Measurements from ENCODE around the gene MLLT3. TPM values are rescaled to one million over a fixed set of nuclear protein-coding genes. Genes with fewer than 3 reads are reported as not detected.

Gene MLLT3
- total and polyA plus RNA-seq, 2 experiments from 2014 or later: 7.1 to 11.9 TPM

- no peaks in the 10 kb centered on the region for H3K9me3 ChIP-seq (ENCODE audit: low read depth)
- no peak overlapping the region for H3K27ac ChIP-seq
- H3K4me3 ChIP-seq: no peak overlapping the region
- H3K27me3 ChIP-seq (replicated peaks; ENCODE audit: insufficient read depth): no peaks in the 10 kb centered on the region
- H4K20me1 ChIP-seq (ENCODE audit: insufficient read depth): no peaks in the 10 kb centered on the region
- H2AFZ ChIP-seq: no peak overlapping the region
- peaks cover 16% of the 10 kb centered on the region for H3K4me1 ChIP-seq (ENCODE audit: insufficient read depth)
- H3F3A ChIP-seq (ENCODE audit: insufficient read depth): peaks cover 14% of the 10 kb centered on the region; the same call in 1 of the 2 replicates
- no peaks in the 10 kb centered on the region for H3K79me2 ChIP-seq (ENCODE audit: insufficient read depth)
- H3K4me2 ChIP-seq (ENCODE audit: unreplicated experiment): no peak overlapping the region
- no peak for TF ChIP-seq EZH2phosphoT487 (IDR thresholded peaks at IDR 0.05; ENCODE audit: insufficient read depth, low read depth)
- no peak for TF ChIP-seq EZH2 (IDR thresholded peaks at IDR 0.05; ENCODE audit: insufficient read depth, poor library complexity, severe bottlenecking)
- DNase-seq: no peak
- H3K9ac ChIP-seq: no peak overlapping the region
- no peaks in the 10 kb centered on the region for H3K9me2 ChIP-seq (ENCODE audit: insufficient read depth)
- H3K36me3 ChIP-seq (ENCODE audit: low read depth): no peaks in the 10 kb centered on the region
- WGBS, 2 experiments (ENCODE audit: low coverage in 1 of 2, low lambda C conversion rate in 2 of 2, missing lambda C conversion rate in 2 of 2): 64 to 74% methylated on average over 4 of the region's 4 CpGs
- in situ Hi-C loops (cut with MboI): no loop called here
These were observed 12.6 kb upstream of the MLLT3 start for GRCh38 chr9:20634895-20635294.

DNA sequence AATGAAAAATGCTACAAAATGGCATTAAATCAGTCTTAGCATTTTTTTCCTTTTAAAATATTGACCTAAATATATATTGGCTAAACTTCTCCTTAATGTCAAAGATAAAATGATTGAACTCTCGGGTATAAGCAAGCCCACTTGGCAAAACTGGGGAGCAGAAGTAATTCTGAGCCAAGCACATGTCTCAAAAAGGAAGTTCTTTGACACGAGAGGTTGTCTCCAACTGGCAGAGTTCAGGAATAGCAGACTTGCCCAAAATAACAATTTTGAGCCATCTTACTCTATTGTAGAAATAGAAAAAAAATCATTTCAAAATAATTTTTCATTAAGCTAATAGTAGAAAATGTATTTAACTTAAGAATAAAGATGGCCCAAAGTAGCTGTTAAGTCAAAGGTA lies 10.4 kb upstream of the MLLT3 start:
- no peak overlapping the region for H3K4me3 ChIP-seq
- no peak overlapping the region for H3K27ac ChIP-seq
- H3K79me2 ChIP-seq (ENCODE audit: insufficient read depth): no peaks in the 10 kb centered on the region
- H3F3A ChIP-seq (ENCODE audit: insufficient read depth): peaks cover 14% of the 10 kb centered on the region; the same call in 1 of the 2 replicates
- no peak overlapping the region for H2AFZ ChIP-seq
- WGBS, 2 experiments (ENCODE audit: low coverage in 1 of 2, low lambda C conversion rate in 2 of 2, missing lambda C conversion rate in 2 of 2): 58 to 74% methylated on average over 2 of the region's 2 CpGs
- H3K36me3 ChIP-seq (ENCODE audit: low read depth): no peaks in the 10 kb centered on the region
- no peak for DNase-seq
- no peaks in the 10 kb centered on the region for H4K20me1 ChIP-seq (ENCODE audit: insufficient read depth)
- no peaks in the 10 kb centered on the region for H3K27me3 ChIP-seq (replicated peaks; ENCODE audit: insufficient read depth)
- no peak overlapping the region for H3K4me2 ChIP-seq (ENCODE audit: unreplicated experiment)
- no peaks in the 10 kb centered on the region for H3K9me2 ChIP-seq (ENCODE audit: insufficient read depth)
- in situ Hi-C loops (cut with MboI): no loop called here
- no peak overlapping the region for H3K9ac ChIP-seq
- no peaks in the 10 kb centered on the region for H3K9me3 ChIP-seq (ENCODE audit: low read depth)
- no peak for TF ChIP-seq EZH2phosphoT487 (IDR thresholded peaks at IDR 0.05; ENCODE audit: insufficient read depth, low read depth)
- TF ChIP-seq EZH2 (IDR thresholded peaks at IDR 0.05; ENCODE audit: insufficient read depth, poor library complexity, severe bottlenecking): no peak
- peaks cover 16% of the 10 kb centered on the region for H3K4me1 ChIP-seq (ENCODE audit: insufficient read depth)

DNA sequence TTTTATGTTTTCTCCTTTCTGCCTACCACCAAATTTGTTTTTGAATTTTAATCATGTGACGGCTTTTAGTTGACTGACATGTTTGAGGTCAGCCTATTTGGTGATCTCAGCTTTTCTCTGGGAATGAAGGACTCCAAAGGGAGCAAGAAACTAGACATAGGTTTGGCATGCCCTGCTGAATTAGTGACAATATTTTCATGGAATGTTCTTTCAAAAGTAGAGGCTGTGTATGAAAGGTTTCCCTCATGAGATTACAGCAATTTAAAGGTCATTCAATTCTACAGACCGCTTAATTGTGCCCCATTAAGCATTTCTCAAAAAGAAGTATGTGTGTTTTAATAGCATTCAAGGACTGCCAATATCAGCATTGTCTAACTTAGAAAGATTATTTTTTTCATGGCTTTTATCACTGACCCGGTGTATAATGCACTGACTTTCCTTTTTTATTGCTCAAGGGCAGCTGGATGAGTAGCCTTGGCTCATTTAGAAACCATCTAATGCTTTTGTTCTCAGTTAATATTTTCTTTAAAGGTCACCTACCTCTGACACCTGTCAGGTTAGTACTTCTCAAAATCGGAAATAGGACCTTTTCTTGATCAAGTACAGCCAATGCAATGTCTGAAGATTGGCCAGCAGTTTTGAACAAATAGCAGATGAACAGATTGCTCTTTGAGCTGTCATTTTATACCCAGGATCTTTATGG lies 8.1 kb upstream of the MLLT3 start:
- no peak overlapping the region for H2AFZ ChIP-seq
- peaks cover 16% of the 10 kb centered on the region for H3K4me1 ChIP-seq (ENCODE audit: insufficient read depth)
- TF ChIP-seq EZH2phosphoT487 (IDR thresholded peaks at IDR 0.05; ENCODE audit: insufficient read depth, low read depth) (no peak), EZH2 (IDR thresholded peaks at IDR 0.05; ENCODE audit: insufficient read depth, poor library complexity, severe bottlenecking) (no peak)
- no peak overlapping the region for H3K4me2 ChIP-seq (ENCODE audit: unreplicated experiment)
- H3K36me3 ChIP-seq (ENCODE audit: low read depth): no peaks in the 10 kb centered on the region
- H3K9ac ChIP-seq: no peak overlapping the region
- no peaks in the 10 kb centered on the region for H3K9me3 ChIP-seq (ENCODE audit: low read depth)
- peak; percentile 57 for DNase-seq
- peaks cover 14% of the 10 kb centered on the region; the same call in 1 of the 2 replicates for H3F3A ChIP-seq (ENCODE audit: insufficient read depth)
- in situ Hi-C loops (cut with MboI): no loop called here
- H4K20me1 ChIP-seq (ENCODE audit: insufficient read depth): no peaks in the 10 kb centered on the region
- no peaks in the 10 kb centered on the region for H3K9me2 ChIP-seq (ENCODE audit: insufficient read depth)
- no peaks in the 10 kb centered on the region for H3K27me3 ChIP-seq (replicated peaks; ENCODE audit: insufficient read depth)
- no peaks in the 10 kb centered on the region for H3K79me2 ChIP-seq (ENCODE audit: insufficient read depth)
- H3K27ac ChIP-seq: no peak overlapping the region
- WGBS, 2 experiments (ENCODE audit: low coverage in 1 of 2, low lambda C conversion rate in 2 of 2, missing lambda C conversion rate in 2 of 2): 63 to 65% methylated on average over 4 of the region's 4 CpGs
- H3K4me3 ChIP-seq: no peak overlapping the region

DNA sequence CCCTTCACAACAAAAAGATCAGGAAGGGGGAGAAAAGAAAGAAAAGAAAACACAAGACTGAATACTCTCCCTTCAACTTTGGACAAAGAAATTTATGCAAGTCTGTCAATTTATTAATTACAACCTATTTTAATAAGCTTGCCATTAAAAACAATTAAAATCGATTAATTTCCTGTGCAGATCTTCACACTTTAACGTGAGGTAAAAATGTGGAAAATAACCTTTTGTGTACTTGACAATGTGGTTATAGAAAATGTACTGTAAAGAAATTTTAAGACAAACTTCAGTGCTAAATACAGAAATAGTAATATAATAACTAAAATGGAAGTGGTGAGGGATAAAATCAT lies 2.7 kb upstream of the MLLT3 start:
- Histone ChIP-seq H4K20me1 (ENCODE audit: insufficient read depth) (no peaks in the 10 kb centered on the region), H3K4me3 (no peak overlapping the region), H3K4me2 (ENCODE audit: unreplicated experiment) (peak overlapping the region; percentile 94), H3K9me2 (ENCODE audit: insufficient read depth) (no peaks in the 10 kb centered on the region), H3F3A (ENCODE audit: insufficient read depth) (peaks cover 6% of the 10 kb centered on the region; the same call in 1 of the 2 replicates), H3K36me3 (ENCODE audit: low read depth) (no peaks in the 10 kb centered on the region), H3K4me1 (ENCODE audit: insufficient read depth) (peaks cover 4% of the 10 kb centered on the region; the same call in 1 of the 2 replicates), H2AFZ (peak overlapping the region; percentile 97), H3K27me3 (replicated peaks; ENCODE audit: insufficient read depth) (no peaks in the 10 kb centered on the region), H3K9me3 (ENCODE audit: low read depth) (no peaks in the 10 kb centered on the region), H3K27ac (no peak overlapping the region), H3K9ac (no peak overlapping the region), H3K79me2 (ENCODE audit: insufficient read depth) (no peaks in the 10 kb centered on the region)
- no peak for DNase-seq
- in situ Hi-C loops (cut with MboI): loop anchor here (10.0 kb wide), 3 partner anchors 270 to 490 kb away; no protein-coding TSS in a partner anchor
- TF ChIP-seq EZH2 (IDR thresholded peaks at IDR 0.05; ENCODE audit: insufficient read depth, poor library complexity, severe bottlenecking) (no peak), EZH2phosphoT487 (IDR thresholded peaks at IDR 0.05; ENCODE audit: insufficient read depth, low read depth) (no peak)
- WGBS, 2 experiments (ENCODE audit: low coverage in 1 of 2, low lambda C conversion rate in 2 of 2, missing lambda C conversion rate in 2 of 2): 89 to 92% methylated on average over 2 of the region's 2 CpGs

Data from GM23248 (cell line).